Measurements from ENCODE around the gene NAV1. TPM values are rescaled to one million over a fixed set of nuclear protein-coding genes. Genes with fewer than 3 reads are reported as not detected.

Gene NAV1
- total and polyA plus RNA-seq, 2 experiments from 2014 or later: 22.7 to 37.4 TPM

DNA sequence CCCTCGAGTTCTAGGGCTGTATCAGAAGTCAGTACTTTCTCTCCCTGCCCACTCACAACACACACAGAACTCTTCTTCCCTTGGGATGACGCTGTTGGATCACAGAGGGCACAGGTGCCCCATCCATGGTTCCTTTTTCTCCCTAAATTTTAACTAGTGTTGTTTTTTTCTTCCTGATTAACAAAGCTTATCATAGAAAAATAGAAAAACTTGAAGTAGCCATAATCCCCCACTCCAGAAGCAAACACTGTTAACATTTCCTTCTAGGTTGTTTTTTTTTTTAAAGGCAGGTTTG lies 27.5 kb downstream of the NAV1 start:
- Histone ChIP-seq H3K4me1 (ENCODE audit: insufficient read depth) (no peaks in the 10 kb centered on the region), H3K36me3 (ENCODE audit: insufficient read depth) (no peaks in the 10 kb centered on the region), H4K20me1 (replicated peaks; ENCODE audit: insufficient read depth) (no peaks in the 10 kb centered on the region), H3K79me2 (replicated peaks; ENCODE audit: insufficient read depth) (no peaks in the 10 kb centered on the region), H2AFZ (no peak overlapping the region), H3K4me3 (no peak overlapping the region), H3K27me3 (ENCODE audit: insufficient read depth) (no peaks in the 10 kb centered on the region), H3K9me2 (ENCODE audit: insufficient read depth) (no peaks in the 10 kb centered on the region), H3K4me2 (no peak overlapping the region), H3F3A (replicated peaks; ENCODE audit: low read depth) (no peaks in the 10 kb centered on the region), H3K27ac (ENCODE audit: low read depth) (no peak overlapping the region)
- TF ChIP-seq, protein P1, sequence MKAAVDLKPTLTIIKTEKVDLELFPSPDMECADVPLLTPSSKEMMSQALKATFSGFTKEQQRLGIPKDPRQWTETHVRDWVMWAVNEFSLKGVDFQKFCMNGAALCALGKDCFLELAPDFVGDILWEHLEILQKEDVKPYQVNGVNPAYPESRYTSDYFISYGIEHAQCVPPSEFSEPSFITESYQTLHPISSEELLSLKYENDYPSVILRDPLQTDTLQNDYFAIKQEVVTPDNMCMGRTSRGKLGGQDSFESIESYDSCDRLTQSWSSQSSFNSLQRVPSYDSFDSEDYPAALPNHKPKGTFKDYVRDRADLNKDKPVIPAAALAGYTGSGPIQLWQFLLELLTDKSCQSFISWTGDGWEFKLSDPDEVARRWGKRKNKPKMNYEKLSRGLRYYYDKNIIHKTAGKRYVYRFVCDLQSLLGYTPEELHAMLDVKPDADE (IDR thresholded peaks at IDR 0.05): no peak
- TF ChIP-seq, protein P2, sequence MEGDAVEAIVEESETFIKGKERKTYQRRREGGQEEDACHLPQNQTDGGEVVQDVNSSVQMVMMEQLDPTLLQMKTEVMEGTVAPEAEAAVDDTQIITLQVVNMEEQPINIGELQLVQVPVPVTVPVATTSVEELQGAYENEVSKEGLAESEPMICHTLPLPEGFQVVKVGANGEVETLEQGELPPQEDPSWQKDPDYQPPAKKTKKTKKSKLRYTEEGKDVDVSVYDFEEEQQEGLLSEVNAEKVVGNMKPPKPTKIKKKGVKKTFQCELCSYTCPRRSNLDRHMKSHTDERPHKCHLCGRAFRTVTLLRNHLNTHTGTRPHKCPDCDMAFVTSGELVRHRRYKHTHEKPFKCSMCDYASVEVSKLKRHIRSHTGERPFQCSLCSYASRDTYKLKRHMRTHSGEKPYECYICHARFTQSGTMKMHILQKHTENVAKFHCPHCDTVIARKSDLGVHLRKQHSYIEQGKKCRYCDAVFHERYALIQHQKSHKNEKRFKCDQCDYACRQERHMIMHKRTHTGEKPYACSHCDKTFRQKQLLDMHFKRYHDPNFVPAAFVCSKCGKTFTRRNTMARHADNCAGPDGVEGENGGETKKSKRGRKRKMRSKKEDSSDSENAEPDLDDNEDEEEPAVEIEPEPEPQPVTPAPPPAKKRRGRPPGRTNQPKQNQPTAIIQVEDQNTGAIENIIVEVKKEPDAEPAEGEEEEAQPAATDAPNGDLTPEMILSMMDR (conservative IDR thresholded peaks at IDR 0.05; ENCODE audit: low read depth in 2 of 2): no peak
- TF ChIP-seq, protein P3, sequence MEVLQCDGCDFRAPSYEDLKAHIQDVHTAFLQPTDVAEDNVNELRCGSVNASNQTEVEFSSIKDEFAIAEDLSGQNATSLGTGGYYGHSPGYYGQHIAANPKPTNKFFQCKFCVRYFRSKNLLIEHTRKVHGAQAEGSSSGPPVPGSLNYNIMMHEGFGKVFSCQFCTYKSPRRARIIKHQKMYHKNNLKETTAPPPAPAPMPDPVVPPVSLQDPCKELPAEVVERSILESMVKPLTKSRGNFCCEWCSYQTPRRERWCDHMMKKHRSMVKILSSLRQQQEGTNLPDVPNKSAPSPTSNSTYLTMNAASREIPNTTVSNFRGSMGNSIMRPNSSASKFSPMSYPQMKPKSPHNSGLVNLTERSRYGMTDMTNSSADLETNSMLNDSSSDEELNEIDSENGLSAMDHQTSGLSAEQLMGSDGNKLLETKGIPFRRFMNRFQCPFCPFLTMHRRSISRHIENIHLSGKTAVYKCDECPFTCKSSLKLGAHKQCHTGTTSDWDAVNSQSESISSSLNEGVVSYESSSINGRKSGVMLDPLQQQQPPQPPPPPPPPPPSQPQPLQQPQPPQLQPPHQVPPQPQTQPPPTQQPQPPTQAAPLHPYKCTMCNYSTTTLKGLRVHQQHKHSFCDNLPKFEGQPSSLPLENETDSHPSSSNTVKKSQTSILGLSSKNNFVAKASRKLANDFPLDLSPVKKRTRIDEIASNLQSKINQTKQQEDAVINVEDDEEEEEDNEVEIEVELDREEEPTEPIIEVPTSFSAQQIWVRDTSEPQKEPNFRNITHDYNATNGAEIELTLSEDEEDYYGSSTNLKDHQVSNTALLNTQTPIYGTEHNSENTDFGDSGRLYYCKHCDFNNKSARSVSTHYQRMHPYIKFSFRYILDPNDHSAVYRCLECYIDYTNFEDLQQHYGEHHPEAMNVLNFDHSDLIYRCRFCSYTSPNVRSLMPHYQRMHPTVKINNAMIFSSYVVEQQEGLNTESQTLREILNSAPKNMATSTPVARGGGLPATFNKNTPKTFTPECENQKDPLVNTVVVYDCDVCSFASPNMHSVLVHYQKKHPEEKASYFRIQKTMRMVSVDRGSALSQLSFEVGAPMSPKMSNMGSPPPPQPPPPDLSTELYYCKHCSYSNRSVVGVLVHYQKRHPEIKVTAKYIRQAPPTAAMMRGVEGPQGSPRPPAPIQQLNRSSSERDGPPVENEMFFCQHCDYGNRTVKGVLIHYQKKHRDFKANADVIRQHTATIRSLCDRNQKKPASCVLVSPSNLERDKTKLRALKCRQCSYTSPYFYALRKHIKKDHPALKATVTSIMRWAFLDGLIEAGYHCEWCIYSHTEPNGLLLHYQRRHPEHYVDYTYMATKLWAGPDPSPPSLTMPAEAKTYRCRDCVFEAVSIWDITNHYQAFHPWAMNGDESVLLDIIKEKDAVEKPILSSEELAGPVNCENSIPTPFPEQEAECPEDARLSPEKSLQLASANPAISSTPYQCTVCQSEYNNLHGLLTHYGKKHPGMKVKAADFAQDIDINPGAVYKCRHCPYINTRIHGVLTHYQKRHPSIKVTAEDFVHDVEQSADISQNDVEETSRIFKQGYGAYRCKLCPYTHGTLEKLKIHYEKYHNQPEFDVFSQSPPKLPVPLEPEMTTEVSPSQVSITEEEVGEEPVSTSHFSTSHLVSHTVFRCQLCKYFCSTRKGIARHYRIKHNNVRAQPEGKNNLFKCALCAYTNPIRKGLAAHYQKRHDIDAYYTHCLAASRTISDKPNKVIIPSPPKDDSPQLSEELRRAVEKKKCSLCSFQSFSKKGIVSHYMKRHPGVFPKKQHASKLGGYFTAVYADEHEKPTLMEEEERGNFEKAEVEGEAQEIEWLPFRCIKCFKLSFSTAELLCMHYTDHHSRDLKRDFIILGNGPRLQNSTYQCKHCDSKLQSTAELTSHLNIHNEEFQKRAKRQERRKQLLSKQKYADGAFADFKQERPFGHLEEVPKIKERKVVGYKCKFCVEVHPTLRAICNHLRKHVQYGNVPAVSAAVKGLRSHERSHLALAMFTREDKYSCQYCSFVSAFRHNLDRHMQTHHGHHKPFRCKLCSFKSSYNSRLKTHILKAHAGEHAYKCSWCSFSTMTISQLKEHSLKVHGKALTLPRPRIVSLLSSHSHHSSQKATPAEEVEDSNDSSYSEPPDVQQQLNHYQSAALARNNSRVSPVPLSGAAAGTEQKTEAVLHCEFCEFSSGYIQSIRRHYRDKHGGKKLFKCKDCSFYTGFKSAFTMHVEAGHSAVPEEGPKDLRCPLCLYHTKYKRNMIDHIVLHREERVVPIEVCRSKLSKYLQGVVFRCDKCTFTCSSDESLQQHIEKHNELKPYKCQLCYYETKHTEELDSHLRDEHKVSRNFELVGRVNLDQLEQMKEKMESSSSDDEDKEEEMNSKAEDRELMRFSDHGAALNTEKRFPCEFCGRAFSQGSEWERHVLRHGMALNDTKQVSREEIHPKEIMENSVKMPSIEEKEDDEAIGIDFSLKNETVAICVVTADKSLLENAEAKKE (CRISPR knock-in tag; IDR thresholded peaks at IDR 0.05): no peak
- TF ChIP-seq POLR2AphosphoS5 (IDR thresholded peaks at IDR 0.05; ENCODE audit: low read depth) (no peak), ZNF114 (CRISPR knock-in tag; IDR thresholded peaks at IDR 0.05) (no peak), EZH2phosphoT487 (IDR thresholded peaks at IDR 0.05; ENCODE audit: unreplicated experiment) (no peak)
- Mint-ChIP-seq H3K36me3 (ENCODE audit: low read depth) (no peaks in the 10 kb centered on the region), H3K4me3 (no peak overlapping the region), H3K4me1 (peaks cover 21% of the 10 kb centered on the region), H3K27me3 (ENCODE audit: insufficient read depth, low read depth, poor library complexity) (peaks cover 5% of the 10 kb centered on the region), H3K27ac (no peak overlapping the region), H3K9me3 (no peaks in the 10 kb centered on the region)
- no peak for DNase-seq (ENCODE audit: low spot score)
- no peak for ATAC-seq
